AG09309 (cell line): Measurements from ENCODE around the gene SH3BGRL2.
A peak's percentile ranks its signal among the peaks of the same experiment; 100 is the strongest.

Experiments
- DNase-seq: peaks from one replicate; pipeline ENCODE4 v3.0.0-alpha.2; 2010; ENCODE audit warnings: low read depth
- H3K4me3 ChIP-seq: 2 replicates; pipeline ENCODE4 v1.5.1; 2011; ENCODE audit warnings: mild to moderate bottlenecking, low read depth, low read length, moderate library complexity; ENCODE audit not compliant: control insufficient read depth
- TF ChIP-seq, protein P1 (sequence below): IDR thresholded peaks from 2 replicates; pipeline ENCODE4 v1.5.1; 2011; ENCODE audit warnings: mild to moderate bottlenecking, low read depth, low read length, inconsistent platforms; ENCODE audit not compliant: insufficient read depth, control insufficient read depth; ENCODE audit errors: missing control alignments

Gene SH3BGRL2

DNA sequence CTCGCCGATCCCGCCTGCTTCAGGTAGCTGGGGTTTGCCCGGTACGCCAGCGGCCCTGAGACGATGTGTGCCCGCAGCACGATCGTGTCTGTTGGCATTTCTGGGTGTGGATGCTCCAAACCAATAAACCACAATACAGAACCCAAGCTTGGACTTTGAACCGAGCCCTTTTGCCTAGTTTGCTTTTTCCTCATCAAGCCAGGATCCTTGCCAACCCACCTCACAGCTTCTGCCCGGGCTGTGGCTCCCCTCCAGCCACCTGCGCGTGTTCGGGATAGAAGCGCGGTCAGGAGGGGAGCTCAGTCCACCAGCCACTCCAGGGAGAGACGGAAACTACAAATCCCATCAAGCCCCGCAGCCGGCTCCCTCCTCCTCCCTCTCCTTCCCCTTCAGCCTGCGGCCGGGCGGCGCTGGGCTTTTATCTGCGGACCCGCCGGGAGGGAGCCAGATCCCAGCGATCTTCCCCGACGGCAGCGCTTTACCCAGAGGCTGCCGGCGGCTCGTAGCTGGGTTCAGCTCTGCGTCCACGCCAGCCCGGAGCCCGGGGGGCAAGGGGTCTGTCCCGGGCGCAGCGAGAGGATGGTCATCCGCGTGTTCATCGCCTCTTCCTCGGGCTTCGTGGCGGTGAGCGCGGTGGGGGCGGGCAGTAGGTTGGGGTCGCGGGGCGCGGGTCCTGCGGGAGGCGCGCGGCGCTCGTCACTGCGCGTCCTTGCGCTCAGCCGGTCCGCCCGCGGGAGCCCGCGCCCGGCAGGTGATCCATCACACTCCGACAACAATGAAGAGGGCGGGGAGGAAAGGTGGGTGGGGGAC, at the start of gene SH3BGRL2:
Gene SH3BGRL2 (plus strand): TSS at position 447 of the 810 bp plus-strand sequence. CDS start 133 bp downstream, at position 580.
- no peak for DNase-seq
- TF ChIP-seq, protein P1, sequence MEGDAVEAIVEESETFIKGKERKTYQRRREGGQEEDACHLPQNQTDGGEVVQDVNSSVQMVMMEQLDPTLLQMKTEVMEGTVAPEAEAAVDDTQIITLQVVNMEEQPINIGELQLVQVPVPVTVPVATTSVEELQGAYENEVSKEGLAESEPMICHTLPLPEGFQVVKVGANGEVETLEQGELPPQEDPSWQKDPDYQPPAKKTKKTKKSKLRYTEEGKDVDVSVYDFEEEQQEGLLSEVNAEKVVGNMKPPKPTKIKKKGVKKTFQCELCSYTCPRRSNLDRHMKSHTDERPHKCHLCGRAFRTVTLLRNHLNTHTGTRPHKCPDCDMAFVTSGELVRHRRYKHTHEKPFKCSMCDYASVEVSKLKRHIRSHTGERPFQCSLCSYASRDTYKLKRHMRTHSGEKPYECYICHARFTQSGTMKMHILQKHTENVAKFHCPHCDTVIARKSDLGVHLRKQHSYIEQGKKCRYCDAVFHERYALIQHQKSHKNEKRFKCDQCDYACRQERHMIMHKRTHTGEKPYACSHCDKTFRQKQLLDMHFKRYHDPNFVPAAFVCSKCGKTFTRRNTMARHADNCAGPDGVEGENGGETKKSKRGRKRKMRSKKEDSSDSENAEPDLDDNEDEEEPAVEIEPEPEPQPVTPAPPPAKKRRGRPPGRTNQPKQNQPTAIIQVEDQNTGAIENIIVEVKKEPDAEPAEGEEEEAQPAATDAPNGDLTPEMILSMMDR, result no peak
- H3K4me3 ChIP-seq, result peak within 1 kb of the TSS; percentile 59

DNA sequence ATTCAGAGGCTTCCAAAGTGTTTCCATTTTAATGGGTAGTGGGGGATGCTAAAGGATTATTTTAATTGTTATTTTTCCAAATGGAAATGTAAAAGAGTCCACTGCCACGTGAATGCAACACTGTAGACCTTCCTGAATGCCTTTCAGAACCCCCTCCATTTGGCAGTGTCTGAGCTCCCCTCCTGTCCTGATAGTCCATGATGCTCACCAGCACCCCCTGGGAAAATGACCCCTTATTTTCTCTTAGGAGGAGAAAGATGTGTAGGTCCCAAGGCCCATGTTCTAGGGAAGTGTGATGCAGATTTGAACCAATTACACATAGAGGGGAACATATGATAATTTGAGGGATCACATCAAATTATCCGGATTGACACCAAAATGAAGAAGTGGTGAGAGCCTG, 46.8 kb upstream of the SH3BGRL2 start:
- DNase-seq, result no peak
- H3K4me3 ChIP-seq, result no peak overlapping the region
- TF ChIP-seq, protein P1, result no peak

DNA sequence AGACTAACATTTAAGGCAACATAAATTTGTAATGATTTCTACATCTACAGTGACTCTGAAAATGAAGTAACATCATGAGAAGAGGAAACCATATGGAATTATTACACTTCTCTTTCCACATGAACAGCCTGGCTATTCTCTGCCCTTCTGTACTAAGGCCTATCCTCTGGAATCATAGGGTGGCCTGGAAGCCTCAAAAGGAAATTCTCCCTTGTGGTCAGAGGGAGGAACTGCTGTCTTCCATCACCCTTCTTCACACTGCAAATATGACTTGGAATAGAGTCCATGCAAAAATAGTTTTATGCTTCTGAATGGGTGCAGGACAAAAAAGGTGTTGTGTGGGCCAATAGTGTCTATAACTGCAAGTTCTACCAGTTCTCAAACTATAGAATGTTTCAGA, 44.6 kb upstream of the SH3BGRL2 start:
- TF ChIP-seq, protein P1, result peak; percentile 55
- no peak for DNase-seq
- no peak overlapping the region for H3K4me3 ChIP-seq

DNA sequence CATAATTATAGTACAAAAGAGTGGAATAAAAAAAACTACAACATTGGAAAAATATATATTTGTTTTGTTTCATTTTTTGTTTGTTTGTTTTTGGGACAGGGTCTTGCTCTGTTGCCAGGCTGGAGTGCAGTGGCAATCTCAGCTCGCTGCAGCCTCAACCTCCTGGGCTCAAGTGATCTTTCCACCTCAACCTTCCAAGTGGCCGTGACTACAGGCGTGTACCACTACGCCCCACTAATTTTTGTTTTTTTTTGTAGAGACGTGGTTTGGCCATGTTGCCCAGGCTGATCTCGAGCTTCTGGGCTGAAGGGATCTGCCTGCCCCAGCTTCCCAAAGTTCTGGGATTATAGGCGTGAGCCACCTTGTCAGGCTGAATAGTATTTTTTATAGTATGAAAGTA, 41.4 kb upstream of the SH3BGRL2 start:
- TF ChIP-seq, protein P1, result no peak
- DNase-seq, result no peak
- no peak overlapping the region for H3K4me3 ChIP-seq

DNA sequence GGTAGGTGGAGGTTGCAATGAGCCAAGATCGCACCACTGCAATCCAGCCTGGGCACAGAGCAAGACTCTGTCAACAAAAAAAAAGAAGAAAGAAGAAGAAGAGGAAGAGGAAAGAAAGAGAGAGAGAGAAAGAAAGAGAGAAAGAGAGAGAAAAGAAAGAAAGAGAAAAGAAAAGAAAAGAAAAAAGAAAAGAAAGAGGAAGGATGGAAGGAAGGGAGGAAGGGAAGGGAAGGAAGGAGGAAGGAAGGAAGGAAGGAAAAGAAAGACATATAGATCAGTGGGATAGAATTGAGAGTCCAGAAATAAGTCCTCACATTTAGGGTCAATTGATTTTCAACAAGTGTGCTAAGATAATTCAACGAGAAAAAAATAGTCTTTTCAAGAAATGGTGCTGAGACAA, 34.0 kb upstream of the SH3BGRL2 start:
- TF ChIP-seq, protein P1, result no peak
- DNase-seq, result no peak
- H3K4me3 ChIP-seq, result no peak overlapping the region

DNA sequence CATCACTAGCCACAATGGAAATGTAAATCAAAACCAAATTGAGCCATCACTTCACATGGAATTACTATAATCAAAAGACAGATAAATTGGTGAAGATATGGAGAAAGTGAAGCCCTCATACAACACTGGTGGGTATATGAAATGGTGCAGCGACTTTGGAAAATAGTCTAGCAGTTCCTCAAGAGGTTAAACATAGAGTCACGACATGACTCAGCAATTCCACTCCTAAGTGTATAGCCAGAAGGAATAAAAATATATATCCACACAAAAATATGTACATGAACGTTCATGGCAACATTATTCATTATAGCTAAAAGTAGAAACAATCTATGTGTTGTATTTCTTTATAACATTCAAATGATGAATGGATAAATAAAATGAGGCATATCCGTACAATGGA, 33.1 kb upstream of the SH3BGRL2 start:
- TF ChIP-seq, protein P1, result no peak
- DNase-seq, result no peak
- no peak overlapping the region for H3K4me3 ChIP-seq

DNA sequence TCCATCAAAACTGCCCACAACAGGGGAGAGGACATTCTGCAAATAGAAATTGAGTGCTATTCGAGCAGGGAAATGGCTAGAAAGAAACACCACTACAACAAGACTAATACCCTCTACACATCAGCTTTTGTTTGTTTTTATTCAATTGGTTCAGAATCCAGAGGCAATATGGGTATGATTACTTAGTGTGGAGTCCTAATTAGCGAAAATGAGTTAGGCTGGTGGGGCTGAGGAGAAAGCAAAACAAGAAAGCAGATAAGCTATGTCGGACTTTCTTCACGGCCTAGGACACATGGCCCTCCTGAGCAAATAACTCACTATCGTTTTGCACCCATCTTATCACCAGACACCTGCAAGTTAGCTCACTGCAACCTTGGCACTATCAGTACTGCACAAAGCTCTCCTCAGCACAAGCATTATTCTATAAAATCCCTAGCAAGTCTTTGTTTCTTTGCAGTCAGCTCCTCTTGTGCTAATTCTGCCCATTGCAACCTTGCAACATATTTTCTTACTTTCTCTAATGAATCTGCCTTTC, 31.3 kb upstream of the SH3BGRL2 start:
- TF ChIP-seq, protein P1, result no peak
- no peak overlapping the region for H3K4me3 ChIP-seq
- no peak for DNase-seq
